IPS-NIHi7 (cell line): Measurements from ENCODE around the gene PARD3.

Source experiments
- DNase-seq: peaks from one replicate; pipeline ENCODE4 v3.0.0; 2012; ENCODE audit warnings: mixed read lengths; ENCODE audit errors: extremely low spot score

PARD3 gene

GRCh38 chr10:34188221-34188620 is 626.9 kb downstream of the PARD3 start:
- no peak for DNase-seq

DNA sequence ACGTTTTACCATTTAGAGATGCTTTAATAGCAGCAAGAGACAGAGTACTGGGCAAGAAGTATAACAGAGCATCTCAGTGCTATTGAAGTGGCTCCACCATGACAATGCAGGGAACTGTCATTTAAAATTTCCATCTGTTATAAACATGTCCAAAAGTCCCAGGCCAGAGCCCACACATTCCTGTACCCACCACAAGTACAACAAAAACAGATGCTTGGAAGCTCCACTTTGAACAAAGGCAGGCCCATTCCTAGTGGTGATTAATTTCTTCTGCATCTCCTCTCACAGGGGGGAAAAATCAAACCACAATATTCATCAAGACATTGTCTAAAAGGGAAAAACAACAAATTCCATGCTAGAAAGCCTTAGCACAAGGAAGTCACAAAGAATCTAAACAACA is 627.9 kb downstream of the PARD3 start:
- DNase-seq = no peak

DNA sequence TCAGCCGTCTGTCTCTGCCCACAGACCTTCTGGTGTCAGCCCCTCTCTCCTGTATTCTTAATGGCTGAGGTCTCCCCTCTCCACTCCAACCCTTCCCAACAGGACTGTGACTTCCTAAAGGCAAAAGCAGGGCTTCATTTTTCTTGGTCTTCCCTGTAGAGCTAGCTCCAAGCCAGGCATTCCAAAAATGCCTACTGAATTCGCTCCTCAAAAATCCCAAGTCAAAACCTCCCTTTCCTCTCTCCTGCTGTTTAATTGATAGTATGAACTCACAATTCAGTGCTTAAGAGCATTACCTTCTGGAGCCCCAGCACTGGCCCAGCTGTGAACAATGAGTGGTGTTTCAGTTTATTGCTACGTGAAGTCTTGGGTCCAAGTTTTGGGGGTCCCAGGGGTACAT is 628.4 kb downstream of the PARD3 start:
- no peak for DNase-seq

GRCh38 chr10:34185998-34186397 is 629.1 kb downstream of the PARD3 start:
- DNase-seq = no peak

- no peak for DNase-seq
Measured at GRCh38 chr10:34184939-34185386, 630.1 kb downstream of the PARD3 start.

DNA sequence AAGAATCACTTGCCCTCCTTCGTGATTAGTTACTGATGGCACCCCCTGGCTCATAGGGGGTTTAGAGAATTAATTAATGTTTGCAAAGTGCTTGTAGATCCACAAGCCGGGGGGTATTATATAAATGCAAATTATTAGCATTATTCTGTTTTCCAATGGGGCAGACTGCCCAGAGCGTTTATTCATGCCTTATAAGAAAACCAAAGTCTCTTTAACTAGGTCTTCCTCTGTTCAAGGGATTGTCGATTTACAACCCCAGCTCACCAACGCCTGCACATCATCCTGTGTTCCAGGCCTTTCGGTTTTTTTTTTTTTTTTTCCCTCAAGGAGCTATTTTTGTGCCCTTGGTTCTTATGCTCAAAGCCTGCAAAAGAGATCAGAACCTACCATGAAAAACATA is 630.7 kb downstream of the PARD3 start:
- no peak for DNase-seq

DNA sequence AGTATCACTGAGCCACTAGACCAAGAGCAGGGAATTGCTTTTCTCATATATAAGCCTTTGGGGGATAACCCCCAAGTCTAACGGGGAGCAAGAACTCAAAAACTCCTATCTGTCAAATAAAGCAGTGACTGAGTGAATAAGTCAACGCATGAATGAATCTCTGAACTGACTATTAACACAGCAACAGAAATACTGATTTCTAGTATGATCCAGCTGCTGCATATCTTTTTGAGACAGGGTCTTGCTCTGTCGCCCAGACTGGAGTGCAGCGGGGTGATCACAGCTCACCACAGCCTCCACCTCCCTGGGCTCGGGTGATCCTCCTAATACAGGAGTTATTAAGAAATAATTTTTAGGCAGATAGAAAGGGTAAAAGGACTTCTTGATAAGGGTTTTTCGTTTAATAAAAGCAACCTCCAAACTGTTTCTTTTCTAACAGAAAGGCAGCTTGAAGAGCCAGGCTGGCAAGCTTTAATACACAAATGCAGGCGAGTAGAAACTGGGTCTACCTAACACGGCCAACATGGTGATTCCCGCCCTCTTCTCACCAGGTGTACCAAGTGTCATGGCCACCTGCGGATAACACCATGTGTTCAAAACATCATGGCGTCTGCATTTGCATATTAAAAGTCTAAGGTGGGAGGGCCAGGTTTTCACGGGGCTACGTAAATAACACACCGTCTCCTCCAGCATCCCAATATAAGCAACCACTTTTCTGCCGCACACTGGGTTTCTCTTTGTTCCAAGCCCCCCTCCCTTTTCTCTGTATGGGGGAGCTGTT is 631.9 kb downstream of the PARD3 start:
- no peak for DNase-seq

DNA sequence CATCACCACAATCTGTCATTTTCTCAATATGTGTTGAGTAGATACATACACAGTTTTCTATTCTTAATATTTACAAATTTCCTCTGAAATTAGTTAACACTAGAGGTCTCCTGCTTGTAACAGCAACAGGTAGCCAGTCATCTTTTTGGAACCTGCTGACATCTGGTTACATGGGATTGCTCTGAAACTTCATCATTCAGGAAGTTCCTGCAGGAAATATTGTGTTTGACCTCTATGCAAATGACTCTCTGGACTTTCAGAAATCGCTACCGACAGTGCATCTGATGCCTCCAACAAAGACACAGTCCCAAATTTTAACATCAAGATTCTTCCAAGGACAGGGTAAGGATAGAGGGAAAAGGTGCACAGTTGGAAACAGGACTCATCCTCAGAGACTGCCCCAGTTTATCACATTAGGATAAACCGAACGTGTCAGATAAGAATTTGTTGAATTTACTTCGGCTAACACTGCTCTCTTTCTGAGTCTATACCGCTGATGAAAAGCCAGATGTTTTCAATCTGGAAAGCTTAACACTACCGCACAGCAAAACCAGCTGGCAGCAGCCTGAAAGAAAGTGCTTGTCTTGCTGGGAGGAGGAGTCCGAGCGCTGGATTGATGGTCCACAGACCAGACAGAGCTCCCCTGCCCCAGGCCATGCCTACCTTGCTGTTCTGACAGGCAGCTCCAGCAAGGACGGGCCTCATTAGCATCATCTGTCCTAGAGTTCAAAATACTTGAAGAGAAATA is 633.4 kb downstream of the PARD3 start:
- DNase-seq = no peak

DNA sequence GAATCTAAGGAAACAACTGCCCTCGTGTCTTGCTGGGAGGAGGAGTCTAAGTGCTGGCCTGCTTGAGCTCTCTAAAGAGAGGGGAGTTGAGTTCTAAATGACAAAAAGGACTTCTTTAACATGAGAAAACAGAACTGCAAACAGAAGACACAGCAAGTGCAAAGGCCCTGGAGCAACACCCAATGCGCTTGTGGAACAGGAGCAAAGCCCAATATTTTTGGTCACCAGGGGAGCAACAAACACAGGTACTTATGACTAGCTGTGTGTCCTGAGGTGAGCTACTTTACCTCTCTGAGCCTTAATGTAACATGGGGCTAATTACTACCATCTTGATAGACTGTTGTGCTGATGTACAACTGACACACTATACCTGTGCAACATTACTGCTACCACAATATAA is 634.3 kb downstream of the PARD3 start:
- no peak for DNase-seq

GRCh38 chr10:34179280-34179679 is 635.8 kb downstream of the PARD3 start:
- DNase-seq = no peak

DNA sequence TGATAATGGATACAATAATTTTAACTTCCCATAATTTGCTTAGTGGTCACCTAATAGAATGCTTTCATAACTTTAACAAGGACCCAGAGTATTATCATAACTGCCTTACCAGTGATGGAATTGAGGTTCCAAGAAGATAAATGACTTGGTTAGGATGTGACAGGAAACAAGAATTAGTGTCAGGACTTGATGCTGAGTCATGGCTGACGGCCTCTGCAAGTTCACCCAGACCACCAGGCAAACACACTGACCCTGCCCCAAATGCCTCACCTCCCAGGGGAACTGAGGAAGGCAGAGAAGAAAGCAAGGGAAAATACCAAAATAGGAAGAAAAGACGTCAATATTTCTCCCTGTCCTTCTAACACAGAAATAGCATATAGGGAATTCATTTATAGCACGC is 636.3 kb downstream of the PARD3 start:
- DNase-seq = no peak

DNA sequence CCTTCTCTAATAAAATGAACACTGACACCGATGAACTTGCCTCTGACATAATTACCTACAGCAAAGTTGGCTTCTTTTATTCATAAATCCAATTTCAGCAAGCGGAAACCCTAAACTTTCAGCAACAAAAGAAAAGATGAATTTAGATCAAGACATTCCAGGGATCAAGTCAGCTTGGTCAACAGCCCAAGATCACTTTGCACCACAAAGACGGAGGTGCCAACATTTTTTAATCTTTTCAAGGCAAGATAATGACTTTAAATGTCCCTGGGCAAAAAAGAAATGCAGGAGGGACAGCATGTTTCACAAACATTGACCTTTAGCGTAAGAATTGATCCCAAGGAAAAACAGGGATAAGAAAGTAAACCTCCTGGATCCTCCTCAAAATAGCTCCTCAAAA is 636.9 kb downstream of the PARD3 start:
- no peak for DNase-seq

- DNase-seq = no peak
Measured at GRCh38 chr10:34177445-34177844, 637.7 kb downstream of the PARD3 start.

DNA sequence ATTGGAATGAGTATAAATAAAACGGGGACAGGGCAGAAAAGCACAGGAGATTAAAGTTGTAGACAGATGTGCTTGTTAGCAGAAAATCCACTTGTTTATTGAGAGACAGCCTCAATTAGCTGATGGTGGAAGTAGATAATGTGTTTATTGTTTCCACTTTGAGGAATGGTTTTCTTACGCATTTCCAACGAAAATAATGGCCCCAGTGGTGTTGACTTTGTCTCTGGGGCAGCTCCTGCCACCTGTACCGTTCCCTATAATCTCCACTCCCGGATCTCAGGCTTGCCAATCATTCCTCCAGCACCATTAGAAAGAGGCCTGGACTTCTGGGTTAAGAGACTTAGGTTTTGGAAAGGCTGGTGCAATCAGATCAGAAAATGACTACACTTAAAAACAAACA is 638.7 kb downstream of the PARD3 start:
- DNase-seq = no peak

- DNase-seq = no peak
Measured at GRCh38 chr10:34175121-34175520, 640.0 kb downstream of the PARD3 start.

DNA sequence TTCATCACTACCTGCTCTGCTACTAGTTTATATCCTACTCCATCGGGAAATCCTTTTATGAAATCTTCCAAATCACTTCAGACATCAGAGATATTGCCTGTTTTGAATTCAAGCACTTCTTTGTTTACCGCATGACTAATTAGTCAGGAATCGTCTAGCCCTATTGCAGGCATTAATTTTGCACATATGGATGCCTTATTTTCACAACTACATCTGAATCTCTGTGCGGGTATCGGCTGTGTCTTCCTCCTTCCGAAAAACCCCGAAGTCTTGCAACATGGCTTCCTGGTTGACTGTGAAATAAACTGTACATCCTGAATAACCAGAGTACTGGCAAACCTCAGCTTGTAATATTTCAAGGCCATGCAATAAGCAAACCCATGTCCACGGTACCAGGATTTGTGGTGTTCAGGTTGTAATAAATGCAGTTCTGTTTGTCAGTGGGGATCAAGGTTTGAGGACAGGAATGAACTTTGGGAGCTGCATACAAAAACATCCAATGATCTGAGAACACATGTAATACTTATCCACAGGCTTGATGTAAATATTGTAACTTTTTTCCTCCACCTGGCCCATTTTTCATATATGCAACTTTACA is 642.1 kb downstream of the PARD3 start:
- DNase-seq = no peak

DNA sequence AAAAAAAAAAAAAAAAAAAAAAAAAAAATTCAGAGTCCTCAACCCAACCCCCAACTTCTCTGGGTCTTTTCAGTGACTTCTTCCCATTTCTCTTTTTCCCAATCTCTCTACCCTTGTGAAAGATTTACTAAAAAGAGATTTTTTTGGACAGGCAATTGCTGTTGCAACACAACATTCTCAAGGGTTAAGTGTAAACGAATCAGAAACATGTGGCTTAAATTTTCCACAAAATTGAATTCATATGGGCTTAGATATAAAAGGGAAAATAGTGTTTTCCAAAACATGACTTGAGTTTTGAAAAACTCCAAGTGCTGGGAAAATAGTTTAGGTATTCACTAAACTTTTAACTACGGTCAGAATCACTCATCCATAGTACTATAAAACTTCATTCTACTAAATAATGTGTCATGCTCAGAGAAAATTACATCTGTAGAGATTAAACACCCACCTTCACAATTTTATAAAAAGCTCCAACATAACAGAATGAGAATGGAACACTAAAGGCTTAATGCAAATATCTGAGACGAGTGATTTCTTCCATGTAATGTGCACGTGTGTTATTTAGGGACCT is 643.1 kb downstream of the PARD3 start:
- DNase-seq = no peak

DNA sequence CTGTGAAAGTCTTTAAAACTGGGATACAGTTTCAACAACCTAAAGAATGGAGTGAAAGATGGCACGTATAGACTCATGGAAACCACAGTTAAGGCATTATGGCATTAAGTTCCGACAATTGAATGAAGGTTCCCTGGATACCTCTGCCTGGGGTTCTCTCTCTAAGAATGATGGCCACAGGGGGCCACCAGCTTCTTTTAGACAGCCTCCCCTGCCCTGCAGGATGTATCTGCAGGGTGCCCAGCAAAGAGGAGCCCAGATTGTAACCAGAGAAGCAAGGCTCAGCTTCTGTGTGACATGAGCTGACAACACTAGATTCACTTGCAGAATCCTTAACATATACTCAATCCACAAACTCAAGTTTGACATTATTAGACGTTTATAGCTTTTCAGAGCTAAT is 645.4 kb downstream of the PARD3 start:
- DNase-seq = no peak

DNA sequence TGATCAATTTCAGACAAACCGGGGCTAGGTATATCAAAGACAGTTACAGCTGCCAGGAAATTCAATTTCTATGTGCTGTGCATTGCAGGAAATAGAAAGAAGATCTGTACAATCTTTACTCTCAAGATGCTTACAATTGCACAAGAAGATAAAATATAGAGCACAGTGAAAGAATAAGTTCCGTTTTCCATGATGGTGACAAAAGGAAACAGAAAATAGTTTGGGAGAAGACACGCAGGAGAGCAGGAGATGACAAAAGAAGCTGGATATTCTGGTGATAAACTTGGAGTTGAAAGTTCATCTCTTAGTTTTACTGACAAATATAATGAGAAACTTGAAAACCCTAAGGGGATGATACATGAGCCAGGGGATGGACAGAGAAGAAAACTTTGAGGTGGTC is 646.0 kb downstream of the PARD3 start:
- DNase-seq = no peak

- no peak for DNase-seq
Measured at GRCh38 chr10:34168439-34168838, 646.7 kb downstream of the PARD3 start.

- DNase-seq = no peak
Measured at GRCh38 chr10:34166823-34167222, 648.3 kb downstream of the PARD3 start.

GRCh38 chr10:34166354-34166753 is 648.7 kb downstream of the PARD3 start:
- no peak for DNase-seq

DNA sequence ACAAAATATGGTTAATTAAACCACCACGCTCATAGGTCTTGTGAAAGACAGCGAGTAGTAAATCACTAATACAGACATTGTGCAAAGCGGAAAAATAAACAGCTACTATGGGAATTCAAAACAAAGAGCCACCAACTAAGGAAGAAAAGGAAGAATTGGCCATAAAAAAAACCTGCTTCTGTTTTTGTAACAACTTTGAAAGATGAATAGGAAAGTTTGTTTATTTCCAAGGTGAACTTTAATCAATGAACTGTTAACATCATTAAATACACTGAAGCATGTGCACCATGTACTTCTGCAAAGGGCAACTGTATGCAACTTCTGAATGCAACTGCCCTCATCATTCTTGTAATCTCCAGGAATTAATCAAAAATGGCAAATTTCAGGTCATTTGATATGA is 651.1 kb downstream of the PARD3 start:
- DNase-seq = no peak
